GM12873 (cell line): ENCODE measurements around the gene RASGRP4.

Experiments
- CTCF ChIP-seq: IDR thresholded peaks from 2 replicates; pipeline ENCODE4 v1.5.1; 2012; ENCODE audit warnings: low read depth, mild to moderate bottlenecking, moderate library complexity, low read length, control low read depth; ENCODE audit not compliant: insufficient read depth; ENCODE audit errors: missing control alignments

Gene RASGRP4

GRCh38 chr19:38452430-38453366, 26.7 kb upstream of the RASGRP4 start:
- TF ChIP-seq CTCF = no peak

- TF ChIP-seq CTCF = no peak
These were observed 25.6 kb upstream of the RASGRP4 start for GRCh38 chr19:38451629-38452028.

GRCh38 chr19:38451036-38451435, 25.0 kb upstream of the RASGRP4 start:
- no peak for TF ChIP-seq CTCF

- TF ChIP-seq CTCF = no peak
These were observed 23.5 kb upstream of the RASGRP4 start for GRCh38 chr19:38449518-38449917.

GRCh38 chr19:38448225-38448624, 22.2 kb upstream of the RASGRP4 start:
- TF ChIP-seq CTCF = no peak

GRCh38 chr19:38445362-38445761, 19.3 kb upstream of the RASGRP4 start:
- no peak for TF ChIP-seq CTCF

GRCh38 chr19:38444026-38444425, 18.0 kb upstream of the RASGRP4 start:
- no peak for TF ChIP-seq CTCF
